HG02678 (cell line): Measurements from ENCODE around the gene SCN1B.

ENCODE experiments used
- ATAC-seq: cut with Tn5 transposase; IDR thresholded peaks from one replicate; pipeline ENCODE4 v1.9.1; 2021; ENCODE audit warnings: mild to moderate bottlenecking, moderate library complexity; ENCODE audit not compliant: unreplicated experiment

SCN1B gene

GRCh38 chr19:35070471-35070870, 40.2 kb downstream of the SCN1B start:
- no peak for ATAC-seq

- ATAC-seq: no peak
Observed at GRCh38 chr19:35073516-35073915, 43.2 kb downstream of the SCN1B start.

- ATAC-seq: no peak
Observed at GRCh38 chr19:35073941-35074340, 43.7 kb downstream of the SCN1B start.

GRCh38 chr19:35074426-35075201, 44.3 kb downstream of the SCN1B start:
- ATAC-seq: no peak

GRCh38 chr19:35075202-35076025, 45.1 kb downstream of the SCN1B start:
- ATAC-seq: no peak

- ATAC-seq: no peak
Observed at GRCh38 chr19:35076026-35076370, 45.7 kb downstream of the SCN1B start.

DNA sequence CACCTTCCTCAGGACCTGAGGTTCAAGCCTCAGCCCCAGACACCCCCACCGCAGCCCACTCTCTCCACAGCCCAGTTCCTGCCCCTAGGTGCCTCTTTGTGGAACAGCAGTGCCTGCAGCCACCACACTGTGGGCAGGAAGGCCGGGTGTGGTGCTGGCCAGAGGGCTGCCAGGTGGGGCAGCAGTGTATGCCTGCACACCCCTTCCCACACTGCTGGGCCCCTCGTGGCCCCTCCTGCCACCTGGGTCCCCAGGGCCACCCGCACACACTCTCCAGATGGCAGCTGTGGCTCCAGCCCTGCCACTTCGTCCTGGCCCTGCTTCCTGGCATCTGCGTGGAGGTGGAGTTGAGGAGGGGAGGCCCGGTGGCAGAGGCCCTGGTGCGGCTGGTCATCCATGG, 46.4 kb downstream of the SCN1B start:
- ATAC-seq: no peak

- ATAC-seq: no peak
Observed at GRCh38 chr19:35077411-35078223, 47.3 kb downstream of the SCN1B start.

DNA sequence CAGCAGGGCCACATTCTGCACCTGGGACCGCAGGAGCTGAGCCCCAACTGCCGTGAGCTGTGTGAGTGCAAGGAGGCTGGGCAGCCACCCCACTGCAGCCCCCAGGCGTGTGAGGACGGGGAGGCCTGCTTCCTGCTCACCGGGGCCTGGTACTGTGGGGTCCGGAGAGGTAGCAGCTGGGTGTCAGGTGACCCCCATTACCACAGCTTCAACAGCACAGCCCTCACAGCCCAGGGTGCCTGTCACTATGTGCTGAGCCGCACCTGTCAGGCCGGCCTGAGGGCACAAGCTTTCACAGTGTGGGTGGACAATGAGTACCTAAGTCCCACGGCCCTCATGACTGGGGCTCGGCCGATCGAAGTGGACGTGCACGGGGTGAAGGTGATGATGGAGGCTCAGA, 49.6 kb downstream of the SCN1B start:
- ATAC-seq: no peak

GRCh38 chr19:35080613-35081170, 50.4 kb downstream of the SCN1B start:
- ATAC-seq: no peak

GRCh38 chr19:35081201-35081600, 50.9 kb downstream of the SCN1B start:
- no peak for ATAC-seq

- no peak for ATAC-seq
Observed at GRCh38 chr19:35083691-35084508, 53.6 kb downstream of the SCN1B start.

GRCh38 chr19:35084509-35084762, 54.2 kb downstream of the SCN1B start:
- ATAC-seq: no peak

DNA sequence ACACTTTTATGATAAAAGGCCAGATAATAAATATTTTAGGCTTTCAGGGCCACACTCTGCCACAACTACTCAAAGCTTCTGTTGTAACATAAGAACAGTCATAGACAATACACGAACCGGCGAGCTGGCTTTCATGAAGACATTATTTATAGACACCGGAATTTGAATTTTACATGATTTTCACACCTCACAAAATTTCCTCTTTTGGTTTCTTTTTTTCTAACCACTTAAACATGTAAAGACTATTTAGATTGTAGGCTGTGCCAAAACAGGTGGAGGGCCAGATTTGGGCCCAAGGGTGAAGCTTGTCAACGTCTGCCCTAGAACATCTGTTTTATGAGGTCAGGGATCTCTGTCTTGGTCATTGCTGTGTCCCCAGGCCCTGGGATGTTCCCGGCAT, 55.7 kb downstream of the SCN1B start:
- no peak for ATAC-seq

DNA sequence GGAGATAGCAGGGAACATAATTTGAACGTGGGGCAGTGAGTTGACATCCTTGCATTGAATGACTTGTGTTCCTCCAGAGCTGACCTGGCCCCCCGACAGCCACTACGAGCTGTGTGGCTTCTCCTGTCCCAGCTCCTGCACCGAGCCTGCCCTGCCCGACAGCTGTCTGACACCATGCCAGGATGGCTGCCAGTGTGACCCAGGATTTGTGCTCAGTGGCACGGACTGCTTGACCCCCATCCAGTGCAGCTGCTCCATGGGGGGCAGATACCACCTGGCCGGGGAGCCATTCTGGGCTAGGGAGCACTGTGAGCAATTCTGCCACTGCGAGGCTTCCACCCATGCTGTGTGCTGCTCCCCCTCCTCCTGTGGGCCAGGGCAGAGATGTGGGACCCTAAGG, 56.2 kb downstream of the SCN1B start:
- ATAC-seq: no peak

DNA sequence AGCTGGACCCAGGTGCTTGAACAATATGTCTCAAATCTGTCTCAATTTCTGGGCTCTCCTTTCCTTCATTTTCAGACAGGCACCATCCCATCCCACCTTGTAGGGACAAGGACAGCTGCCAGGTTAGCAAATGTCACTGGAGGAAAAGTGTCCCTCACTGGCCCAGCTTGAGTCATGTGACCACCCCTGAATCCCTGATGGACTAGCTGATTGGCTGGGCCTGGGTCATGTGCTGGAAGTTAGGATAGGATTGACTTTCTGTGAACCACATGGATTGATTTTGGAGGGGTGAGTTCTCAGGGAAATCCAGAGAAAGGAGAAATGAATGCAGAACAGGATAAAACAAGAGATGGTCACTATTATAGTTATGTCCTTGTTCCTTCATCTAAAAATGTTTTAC, 57.1 kb downstream of the SCN1B start:
- no peak for ATAC-seq

DNA sequence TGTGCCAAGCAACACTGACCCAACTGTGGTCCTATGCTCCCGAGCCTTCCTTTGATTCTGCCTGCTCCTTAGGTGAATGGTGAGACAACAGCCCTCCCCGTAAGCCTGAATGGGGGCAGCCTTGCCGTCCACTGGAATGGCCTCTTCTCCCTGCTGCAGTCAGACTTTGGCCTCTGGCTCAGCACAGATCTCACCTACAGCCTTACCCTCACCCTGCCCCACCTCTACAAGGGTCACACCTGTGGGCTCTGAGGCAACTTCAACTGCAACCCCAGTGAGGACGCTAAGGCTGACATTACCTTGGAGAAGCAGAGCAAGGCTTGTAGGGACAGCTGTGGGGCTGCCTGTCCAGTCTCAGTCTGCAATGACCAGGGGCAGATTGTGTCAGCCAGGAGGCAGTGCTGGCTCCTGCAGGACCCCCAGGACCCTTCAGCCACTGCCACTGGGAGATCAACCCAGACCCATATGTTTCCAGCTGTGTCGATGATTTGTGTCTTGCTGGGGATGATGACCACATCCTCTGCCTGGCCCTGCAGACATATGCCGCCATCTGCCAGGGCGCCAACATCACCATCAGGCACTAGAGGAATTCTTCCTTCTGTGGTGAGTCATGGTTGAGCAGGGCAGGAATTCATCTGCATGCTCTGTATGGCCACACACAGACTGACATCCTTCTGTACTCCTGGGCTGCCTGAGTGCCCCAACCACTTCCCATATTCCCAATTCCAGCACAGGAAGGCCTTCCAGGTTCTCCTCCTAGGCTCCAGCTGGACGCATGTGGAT, 58.1 kb downstream of the SCN1B start:
- ATAC-seq: no peak

GRCh38 chr19:35089554-35089953, 59.3 kb downstream of the SCN1B start:
- no peak for ATAC-seq
